GM18870 (cell line): ENCODE data around the gene CSNK2A2.

Experiments
- ATAC-seq: cut with Tn5 transposase; IDR thresholded peaks from one replicate; pipeline ENCODE4 v1.9.1; 2021; ENCODE audit warnings: moderate library complexity; ENCODE audit not compliant: unreplicated experiment

The CSNK2A2 gene

DNA sequence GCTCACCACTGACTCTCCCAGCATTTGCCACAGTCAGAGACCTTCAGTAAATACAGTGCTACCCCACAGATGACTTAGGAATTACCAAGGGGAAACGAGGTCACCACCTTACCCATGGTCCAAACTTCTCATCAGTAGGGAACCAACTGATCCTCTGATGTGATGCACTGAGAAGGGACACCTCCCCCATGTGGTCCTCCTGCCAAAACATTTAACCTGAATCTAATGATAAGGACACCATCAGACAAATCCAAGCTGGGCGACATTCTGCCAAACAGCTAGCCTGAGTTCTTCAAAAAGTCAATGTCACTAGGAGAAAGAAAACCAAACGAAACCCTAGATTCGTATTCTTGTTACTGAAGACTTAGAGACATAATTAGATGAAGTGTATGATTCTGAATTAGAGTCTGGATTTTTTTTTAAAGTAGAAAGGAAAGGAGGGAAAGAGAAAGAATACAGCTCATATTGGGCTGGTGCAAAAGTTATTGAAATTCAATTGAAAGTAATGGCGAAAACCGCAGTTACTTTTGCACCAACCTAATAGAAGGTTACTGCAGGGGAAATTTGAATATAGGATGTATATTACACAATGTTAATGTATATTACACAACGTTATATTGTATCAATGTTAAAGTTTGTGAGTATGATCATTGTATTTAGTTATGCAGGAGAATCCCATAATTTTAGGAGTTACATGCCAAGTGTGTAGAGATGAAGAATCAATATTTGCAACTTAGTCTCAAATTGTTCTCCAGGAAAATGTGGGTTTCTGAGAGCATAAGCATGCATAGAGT, 2.3 kb upstream of the CSNK2A2 start:
- no peak for ATAC-seq

DNA sequence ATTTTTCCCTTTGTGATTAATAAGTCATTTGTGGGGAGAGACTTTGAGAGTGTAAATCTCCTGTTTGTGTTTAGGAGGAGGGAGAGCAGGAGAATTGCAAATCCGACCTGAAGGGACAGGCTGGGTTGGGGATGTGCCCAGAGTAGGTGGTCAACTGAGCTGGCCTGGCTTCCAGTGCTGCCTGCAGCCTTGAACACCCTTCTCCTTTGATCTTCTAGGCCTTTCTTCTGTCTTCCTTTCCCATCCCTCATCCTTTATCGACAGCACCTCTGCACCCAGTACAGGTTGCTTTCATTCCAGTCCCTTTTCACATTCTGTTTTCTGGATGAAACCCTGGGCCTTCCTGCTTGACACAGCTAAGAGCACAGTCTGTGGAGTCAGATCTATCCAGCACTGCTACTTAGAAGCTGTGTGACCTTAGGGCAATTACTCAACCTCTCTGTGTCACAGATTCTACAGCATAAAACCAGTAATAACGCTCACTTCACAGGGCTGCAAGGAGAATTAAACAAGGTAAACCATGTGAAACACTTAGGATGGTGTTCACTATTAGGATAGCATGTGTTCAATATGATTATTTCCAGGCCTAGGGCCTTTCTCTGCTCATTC, 1.0 kb upstream of the CSNK2A2 start:
- ATAC-seq = no peak

DNA sequence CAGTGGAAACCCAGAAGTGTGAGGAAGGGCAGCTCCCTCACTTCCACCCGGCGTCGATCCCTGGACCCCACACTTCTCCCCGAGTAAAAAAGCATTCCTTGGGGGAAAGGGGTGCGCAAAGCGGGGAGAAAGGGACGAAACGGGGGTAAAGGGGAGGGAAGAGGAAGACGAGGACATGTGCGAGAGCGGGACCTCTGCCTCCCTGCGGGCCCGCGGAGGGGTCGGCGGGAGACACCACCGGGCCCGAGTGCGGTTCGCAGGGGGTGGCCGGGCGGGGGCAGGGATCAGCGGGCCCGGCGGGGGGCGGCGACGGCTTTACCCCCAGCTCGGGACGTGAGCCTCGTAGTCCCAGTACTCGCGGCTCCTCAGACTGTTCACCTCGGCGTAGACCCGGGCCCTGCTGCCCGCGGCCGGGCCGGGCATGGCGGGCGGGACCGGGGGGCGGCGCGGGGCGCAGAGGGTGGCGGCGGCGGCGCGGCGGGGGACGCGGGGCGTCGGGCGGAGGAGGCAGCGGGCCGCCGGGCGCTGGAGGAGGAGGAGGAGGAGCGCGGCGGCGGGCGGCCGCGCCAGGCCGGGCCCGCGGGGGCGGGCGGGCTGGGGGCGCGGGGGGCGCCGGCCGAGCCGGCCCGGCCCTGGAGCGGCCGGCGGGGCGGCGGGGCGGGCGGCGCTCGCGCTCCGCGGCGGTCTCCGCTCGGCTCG, 443 bp downstream of the CSNK2A2 start:
- no peak for ATAC-seq

DNA sequence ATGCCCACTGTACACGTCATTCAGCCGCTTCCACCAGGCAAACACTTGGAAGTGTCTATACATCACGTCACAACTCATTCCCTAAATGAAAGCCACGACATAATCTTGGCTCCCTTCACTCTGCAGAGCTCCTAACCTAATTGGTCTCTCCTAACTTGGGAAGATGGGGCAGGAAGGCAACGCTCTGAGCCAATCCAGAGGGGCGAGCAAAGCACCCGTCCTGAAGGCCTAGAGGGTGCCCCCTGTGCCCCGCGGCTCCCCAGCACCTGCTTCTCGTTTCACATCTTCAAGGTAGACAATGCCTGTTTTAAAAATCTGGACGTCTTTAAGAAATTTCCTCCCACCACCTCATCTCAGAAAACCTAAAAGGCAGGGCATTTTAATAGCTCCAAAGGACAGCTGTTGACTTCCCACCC, 1.0 kb downstream of the CSNK2A2 start:
- ATAC-seq = no peak

DNA sequence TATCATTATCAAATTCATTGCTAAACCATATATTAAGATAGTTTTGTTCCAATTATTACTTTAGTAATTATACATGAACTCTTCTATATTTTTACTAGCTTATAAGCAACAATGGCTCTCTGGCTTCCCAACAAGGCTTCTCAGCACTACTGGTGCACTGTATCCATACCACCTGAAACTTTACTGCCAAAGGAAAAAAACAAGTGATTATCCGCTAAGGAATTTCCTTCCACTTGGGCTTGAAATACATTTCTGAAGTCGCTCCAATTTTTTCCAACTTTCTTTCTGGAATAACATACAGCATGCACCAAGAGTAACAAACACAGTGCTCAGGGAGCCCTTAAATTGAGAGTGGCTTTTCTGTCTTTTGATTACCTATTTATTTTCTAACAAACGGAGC, 2.1 kb downstream of the CSNK2A2 start:
- ATAC-seq = no peak

DNA sequence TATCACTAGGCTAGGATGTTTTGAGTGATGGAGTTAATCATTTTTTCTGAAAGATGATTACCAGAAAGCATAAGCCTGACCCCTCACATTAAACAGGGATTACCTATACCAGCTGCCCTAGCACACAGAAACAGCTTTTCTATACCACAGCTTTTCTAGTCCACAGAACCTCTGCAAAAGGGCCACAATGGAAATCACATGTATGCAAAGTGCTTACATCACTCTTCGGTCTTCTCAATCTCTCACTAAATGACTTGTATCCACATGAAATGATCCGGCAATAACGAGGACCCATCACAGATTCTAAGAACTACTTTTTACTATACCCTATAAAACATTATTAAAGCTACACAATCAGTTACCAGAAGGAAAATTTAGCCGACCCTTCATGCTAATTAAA, 2.6 kb downstream of the CSNK2A2 start:
- ATAC-seq = no peak

DNA sequence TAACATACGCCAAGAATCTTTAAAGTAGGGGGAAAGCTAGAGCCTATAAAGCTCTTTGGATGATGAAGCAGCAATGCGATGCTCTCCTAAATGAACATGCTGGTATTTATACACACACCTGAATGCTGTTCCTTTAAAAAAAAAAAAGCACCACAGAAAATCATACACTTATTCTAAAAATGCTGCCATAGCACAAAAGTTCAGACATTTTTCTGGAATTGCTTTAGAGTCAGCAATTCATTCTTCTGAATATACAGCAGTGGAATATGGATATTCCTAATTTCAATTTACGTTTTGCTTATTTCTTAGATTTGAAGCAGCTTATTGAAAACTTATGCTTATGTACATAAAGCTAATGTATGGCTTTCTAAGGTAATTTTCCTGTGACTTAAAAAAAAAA, 3.1 kb downstream of the CSNK2A2 start:
- no peak for ATAC-seq

DNA sequence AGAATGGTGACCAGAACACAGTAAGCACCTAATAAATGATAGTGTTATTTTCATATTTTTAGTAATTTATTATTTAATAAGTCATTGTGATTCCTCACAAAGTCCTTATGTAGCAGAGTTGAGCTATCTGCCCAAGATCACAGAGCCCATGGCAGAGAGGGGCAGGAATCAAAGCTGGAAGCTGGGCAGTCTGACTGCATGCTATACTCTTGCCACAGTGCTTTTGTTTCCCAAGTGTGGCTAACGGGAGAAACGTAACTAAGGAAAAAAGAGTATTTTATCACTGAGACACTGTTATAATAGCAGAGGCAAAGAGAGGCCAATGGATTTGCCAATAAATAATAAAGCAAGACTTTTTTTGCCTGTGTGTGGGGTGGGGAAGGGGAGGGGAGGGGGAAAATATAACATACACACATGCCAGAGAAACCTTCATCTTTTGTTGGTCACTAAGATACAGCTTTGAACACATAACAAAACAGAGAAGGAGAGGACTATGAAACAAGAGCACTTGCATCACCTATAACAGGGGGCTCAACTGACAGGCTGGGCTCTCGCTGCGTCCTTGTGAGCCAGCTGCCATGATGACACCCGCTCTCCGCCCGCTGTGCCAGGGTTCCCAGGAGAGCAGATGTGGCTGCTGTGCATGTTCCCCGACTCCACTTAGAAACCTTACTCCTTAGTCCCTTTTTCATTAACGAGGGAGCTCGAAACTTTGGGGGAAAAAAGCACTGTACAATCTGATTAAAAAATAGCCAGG, 10.1 kb downstream of the CSNK2A2 start:
- no peak for ATAC-seq

DNA sequence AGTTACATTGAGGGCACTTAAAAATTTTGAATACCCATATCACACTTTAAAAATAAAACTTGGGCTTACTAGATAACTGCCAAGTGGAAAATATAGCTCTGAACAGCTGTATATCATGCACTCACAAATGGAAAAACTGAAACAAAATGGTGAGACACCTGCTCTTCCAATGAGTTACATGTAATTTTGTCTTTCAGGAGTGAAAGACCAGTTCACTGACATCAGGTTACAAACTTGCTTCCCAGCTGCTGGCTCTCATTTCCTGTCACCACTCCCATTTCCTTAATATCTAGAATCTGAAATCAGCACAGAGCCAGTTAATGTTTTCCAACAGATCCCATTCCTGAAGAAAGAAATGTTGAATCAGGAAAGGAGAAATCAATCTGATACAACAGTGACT, 10.8 kb downstream of the CSNK2A2 start:
- no peak for ATAC-seq

DNA sequence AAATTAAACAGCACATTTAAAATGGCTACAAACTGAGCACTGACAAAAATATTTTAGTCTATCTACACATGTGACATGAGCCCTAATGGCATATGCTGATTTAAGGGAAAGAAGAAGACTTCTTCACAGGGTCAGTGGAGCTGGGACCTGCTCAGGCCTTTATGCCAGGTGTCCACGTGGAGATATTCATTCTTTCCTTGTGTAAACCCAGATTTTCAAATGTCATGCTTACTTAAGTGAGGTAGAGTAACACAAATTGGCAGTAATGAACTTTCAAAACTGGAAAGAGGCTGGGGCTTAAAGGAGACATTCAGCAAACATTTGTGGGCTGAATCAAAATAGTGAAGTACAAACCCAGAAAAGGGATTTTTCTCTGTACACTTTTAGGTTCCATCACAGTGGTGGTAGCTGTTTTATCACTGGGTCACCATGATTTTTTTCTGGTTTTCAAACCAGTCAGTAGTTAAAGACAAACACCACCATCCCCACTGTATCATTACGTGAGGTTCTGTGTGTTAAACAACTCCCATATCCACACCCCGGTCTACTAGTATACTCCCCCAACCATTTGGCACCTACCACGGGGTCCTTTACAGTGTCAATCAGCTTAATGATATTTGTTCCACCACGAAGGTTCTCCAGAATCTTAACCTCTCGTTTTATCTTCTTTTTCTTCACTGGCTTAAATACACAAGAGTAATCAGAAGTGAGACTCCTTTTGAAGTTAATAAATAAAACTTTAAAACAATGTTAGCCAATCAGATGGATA, 11.5 kb downstream of the CSNK2A2 start:
- ATAC-seq = no peak

DNA sequence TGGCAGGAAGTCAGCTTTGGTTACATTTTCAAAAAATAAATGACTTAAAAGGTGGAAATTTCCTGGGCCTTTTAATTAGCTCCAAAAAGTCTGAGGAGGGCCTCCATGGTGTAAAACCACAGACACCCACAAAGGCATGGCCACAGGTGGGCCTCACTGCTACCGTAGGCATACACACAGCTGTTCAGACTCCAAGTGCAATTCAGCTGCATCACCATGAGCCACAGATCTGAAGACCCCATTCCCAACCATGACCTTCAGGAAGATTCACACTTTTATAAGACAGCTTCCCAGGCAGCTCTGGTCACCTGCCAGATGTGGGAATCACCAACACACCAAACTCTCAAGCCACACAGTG, 20.6 kb downstream of the CSNK2A2 start:
- ATAC-seq = no peak

DNA sequence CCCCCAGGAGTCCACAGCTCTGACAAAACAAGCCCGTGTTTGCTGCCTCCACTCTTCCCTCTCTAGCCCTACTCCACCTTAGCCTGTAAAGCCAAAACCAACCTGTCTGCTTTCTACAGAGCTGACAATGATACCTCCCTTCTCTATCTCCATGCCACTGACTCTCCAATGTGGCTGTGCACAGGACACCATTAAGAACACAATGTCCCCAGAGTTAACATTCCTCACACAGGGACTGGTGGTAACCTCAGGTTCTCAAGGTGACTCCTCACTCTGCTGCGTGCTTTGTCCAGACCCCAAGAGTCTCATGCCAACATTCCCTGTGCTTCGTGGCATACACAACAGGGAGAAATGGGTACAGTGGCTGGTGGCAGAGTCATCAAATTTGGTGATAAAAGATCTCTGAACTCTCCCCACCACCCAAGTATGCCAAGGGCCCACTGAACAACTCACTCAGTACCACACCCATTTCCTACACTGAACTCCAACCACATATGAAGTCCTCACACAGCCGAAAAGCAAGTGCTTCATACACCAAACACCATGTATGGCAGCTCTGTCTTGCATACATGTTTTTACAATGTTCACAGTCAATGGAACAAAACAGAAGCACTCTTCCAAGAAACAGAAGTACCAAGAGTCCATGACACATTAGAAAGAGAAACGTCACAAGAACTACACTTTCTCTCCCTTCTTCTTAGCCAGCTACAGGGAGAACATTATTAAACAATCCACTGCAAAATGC, 21.1 kb downstream of the CSNK2A2 start:
- no peak for ATAC-seq

DNA sequence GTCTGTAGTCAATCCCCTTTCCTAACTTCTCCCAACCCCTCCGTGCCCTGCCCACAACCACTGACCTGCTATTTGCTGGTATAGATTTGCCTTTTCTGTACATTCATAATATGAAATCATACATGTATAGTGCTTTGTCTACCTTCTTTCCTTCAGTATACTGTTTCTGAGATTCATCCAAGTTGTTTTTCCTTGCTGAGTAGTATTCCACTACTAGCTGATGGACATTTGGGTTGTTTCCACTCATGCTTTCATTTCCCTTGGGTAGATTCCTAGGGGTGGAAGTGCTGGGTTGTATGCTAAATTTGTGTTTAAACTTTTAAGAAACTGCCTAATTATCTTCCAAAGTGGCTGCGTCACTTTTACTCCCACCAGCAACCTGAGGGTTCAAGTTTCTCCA, 27.7 kb downstream of the CSNK2A2 start:
- no peak for ATAC-seq

DNA sequence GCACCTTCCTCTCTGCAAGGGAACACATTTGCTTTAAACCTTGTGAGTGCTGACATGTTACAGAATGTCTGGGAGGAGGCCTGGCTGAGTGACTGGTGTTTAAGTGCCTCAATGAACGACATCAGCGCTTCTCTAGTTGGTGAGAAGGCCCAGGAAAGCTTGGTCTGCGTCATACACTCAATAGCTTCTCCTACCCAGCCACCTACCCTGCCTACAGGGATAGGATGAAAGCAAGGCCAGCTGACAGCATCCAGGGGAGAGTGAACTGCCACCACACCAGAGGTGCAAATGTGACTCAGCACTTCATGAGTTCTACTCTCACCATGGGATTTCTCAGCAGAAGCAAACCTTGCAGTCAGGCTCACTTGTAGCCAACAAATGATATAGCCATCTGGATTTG, 37.1 kb downstream of the CSNK2A2 start:
- no peak for ATAC-seq

DNA sequence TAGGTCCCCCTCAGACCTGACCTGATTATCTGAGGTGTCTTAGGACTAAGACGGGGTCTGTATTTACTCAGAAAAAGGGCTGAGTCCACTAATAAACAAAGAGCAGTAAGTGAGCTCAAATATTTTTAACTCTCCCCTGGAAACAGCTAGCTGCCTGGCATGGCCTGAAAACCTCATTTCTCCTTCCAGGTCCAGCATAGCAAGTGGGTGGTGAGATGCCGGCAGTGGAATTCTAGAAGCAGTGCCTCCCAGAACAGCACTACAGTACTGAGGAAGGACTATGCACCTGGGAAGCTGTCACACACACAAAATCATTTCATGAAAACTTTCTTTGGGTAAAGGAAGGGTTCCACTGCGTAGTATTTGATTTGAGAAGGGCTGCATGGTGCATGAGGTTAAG, 39.2 kb downstream of the CSNK2A2 start:
- no peak for ATAC-seq

DNA sequence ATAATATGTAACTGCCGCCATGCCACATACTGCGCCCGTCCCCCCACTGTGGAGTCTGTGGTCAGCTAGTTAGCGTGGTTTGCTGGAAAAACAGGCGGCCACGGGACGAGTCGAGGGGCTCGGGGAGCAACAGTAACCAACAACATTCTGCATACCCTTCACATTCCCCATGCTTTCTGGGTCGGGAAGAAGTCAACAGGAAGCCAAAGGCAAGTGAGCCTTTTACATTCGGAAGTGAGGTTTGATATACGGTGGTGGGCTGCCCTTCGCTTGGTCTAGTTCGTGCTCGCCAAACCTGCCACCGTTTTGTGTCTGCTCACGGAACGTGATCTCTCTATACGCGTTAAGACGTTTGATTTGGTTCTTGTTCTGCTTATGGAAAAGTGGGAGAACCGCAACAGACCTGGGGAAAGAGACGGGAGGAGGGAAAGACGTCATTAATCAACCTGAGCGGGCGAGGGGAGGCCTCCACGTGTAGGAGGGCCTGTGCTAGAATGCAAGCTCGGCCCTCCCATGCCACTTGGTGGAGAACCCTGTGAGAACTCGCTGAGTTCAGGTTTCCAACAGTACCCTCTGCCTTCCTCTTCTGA, 39.9 kb downstream of the CSNK2A2 start:
- no peak for ATAC-seq

DNA sequence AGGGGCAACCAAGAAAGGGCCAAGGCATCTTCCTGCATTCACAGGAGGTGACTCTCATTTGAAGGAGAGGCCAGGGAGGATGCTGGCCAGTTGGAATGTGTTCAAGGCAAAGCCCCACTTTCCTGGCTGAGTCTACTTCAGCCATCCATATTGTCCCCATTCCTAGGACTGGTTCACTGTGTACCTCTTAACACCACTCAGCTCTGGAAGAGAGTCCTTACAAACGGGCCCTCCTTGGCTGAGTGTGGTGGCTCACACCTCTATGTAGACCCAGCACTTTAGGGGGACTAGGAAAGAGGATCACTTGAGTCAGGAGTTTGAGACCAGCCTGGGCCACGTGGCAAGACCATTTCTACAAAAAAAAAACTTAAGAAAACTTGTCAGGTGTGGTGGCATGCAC, 40.7 kb downstream of the CSNK2A2 start:
- no peak for ATAC-seq

DNA sequence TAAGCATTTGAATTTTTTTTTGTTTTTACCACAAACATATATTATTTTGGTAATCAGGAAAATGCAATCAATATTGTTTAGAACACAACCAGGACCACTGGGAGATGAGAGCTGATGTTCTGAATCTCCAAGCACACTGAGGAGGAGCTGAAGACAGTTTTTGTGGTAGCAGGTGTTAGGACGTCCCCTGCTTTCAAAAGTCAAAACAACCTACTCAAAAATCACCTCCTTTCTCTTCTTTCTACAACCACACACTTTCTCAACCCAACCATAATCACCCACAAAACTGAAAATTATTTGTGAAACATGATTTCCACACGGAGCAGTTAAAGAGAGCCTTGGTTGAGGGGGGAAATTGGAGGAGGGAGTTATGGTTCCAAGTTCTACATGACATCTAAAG, 42.1 kb downstream of the CSNK2A2 start:
- ATAC-seq = no peak

DNA sequence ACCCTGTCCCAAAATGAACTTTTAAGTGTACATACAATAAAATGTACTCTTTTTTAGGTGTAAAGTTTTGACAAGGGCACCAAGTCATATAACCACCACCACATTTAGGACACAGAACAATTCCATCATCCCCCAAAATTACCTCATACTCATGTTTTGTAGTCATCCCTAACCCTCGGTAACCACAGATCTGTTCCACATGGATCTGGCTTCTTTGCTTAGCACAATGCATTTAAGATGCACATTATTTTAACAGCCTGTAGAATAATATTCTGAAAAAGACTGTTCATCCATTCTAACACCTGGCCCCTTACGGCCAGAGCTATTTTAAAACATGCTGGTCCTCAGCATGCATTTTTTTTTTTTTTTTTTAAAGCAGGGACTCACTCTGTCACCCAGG, 43.6 kb downstream of the CSNK2A2 start:
- no peak for ATAC-seq
